ENCODE measurements around the gene MYLK2. TPM values are rescaled to one million over a fixed set of nuclear protein-coding genes. Genes with fewer than 3 reads are reported as not detected.

Gene MYLK2
- total RNA-seq, 1 donor from 2014 or later: 1.8 TPM

GRCh38 chr20:31883829-31884228 is 64.7 kb downstream of the MYLK2 start:
- no peaks in the 10 kb centered on the region for H3K27me3 ChIP-seq (ENCODE audit: control insufficient read depth, insufficient read depth, low read length)
- DNase-seq (ENCODE audit: low read depth): no peak
- TF ChIP-seq CTCF (IDR thresholded peaks at IDR 0.05; ENCODE audit: insufficient read depth, low read length, poor library complexity, severe bottlenecking): no peak
- no peak overlapping the region for H3K4me3 ChIP-seq (ENCODE audit: low read depth, low read length)
- no peaks in the 10 kb centered on the region for H3K36me3 ChIP-seq (ENCODE audit: control insufficient read depth, insufficient read depth, low read length)

Other genes starting within 250 kb of the MYLK2 start
- gene ID1, start 214.1 kb upstream of the MYLK2 start, total RNA-seq: 27.5 and 32.1 TPM in 2 replicates
- gene COX4I2, start 181.4 kb upstream of the MYLK2 start, total RNA-seq: 0.25 TPM in 1 of 2 replicates, not detected in the other
- 252 and 283 TPM in 2 replicates for gene BCL2L1, start 96.5 kb upstream of the MYLK2 start, total RNA-seq
- 16.0 and 16.1 TPM in 2 replicates for gene TPX2, start 80.1 kb upstream of the MYLK2 start, total RNA-seq
- gene FOXS1, start 26.2 kb downstream of the MYLK2 start, total RNA-seq: 5.7 and 5.9 TPM in 2 replicates
- 4.1 and 4.5 TPM in 2 replicates for gene DUSP15, start 51.2 kb downstream of the MYLK2 start, total RNA-seq
- gene TTLL9, start 51.3 kb downstream of the MYLK2 start, total RNA-seq: not detected in 2 replicates
- 18.0 and 18.4 TPM in 2 replicates for gene PDRG1, start 132.7 kb downstream of the MYLK2 start, total RNA-seq
- gene XKR7, start 148.8 kb downstream of the MYLK2 start, total RNA-seq: 0.08 and 0.34 TPM in 2 replicates
- gene CCM2L, start 191.1 kb downstream of the MYLK2 start, total RNA-seq: not detected in 2 replicates
- gene HCK, start 232.9 kb downstream of the MYLK2 start, total RNA-seq: 0.17 and 0.34 TPM in 2 replicates

Measured in kidney epithelial cell (primary cell).